Transverse colon (tissue), 4 donors: ENCODE data around the gene GBX1. TPM values are rescaled to one million over a fixed set of nuclear protein-coding genes. Genes with fewer than 3 reads are reported as not detected.

ENCODE experiments used
- DNase-seq: peaks from one replicate; pipeline ENCODE4 v3.0.0-alpha.2; 2019
- H3K27ac ChIP-seq, 4 donors: fragments of 200-600 bp; sonication (generic); 2 replicates each; pipeline ENCODE4 v1.5.1; 2016 to 2018; ENCODE audit warnings: inconsistent platforms in 4 of 4
- H3K27me3 ChIP-seq: fragments of 200-600 bp; sonication (generic); 2 replicates; pipeline ENCODE4 v1.5.1; 2017; ENCODE audit warnings: inconsistent platforms
- H3K36me3 ChIP-seq, 4 donors: fragments of 200-600 bp; sonication (generic); 2 replicates each; pipeline ENCODE4 v1.5.1; 2017 to 2019; ENCODE audit warnings: inconsistent platforms in 4 of 4
- H3K4me1 ChIP-seq, 4 donors: fragments of 200-600 bp; sonication (generic); 2 replicates each; pipeline ENCODE4 v1.5.1; 2017 to 2020; ENCODE audit warnings: inconsistent platforms in 4 of 4
- H3K4me3 ChIP-seq, 4 donors: fragments of 200-600 bp; sonication (generic); 1 replicate in 1 of 4; 2 replicates in 3 of 4; pipeline versions ENCODE4 v1.5.1 to v1.6.1; 2017 to 2019; ENCODE audit warnings: inconsistent platforms in 4 of 4
- H3K9me3 ChIP-seq, 2 donors: fragments of 200-600 bp; sonication (generic); 2 replicates each; pipeline ENCODE4 v1.5.1; 2017 to 2019; ENCODE audit warnings: inconsistent platforms in 2 of 2
- CTCF ChIP-seq, 5 experiments: fragments of 200-600 bp in 3 of 5; fragments of 450-650 bp in 2 of 5; sonication (generic) in 3 of 5; IDR thresholded peaks; 1 replicate in 2 of 5; 2 replicates in 3 of 5; pipeline ENCODE4 v1.5.1; 2016 to 2017; ENCODE audit warnings: antibody characterized with exemption in 5 of 5, inconsistent platforms in 3 of 5, mild to moderate bottlenecking in 2 of 5, moderate library complexity in 1 of 5
- EP300 ChIP-seq: sonication (generic); formaldehyde crosslinking; IDR thresholded peaks from one replicate; pipeline ENCODE4 v1.6.1; 2017; ENCODE audit warnings: antibody characterized with exemption, low read depth
- POLR2A ChIP-seq: fragments of 450-650 bp; IDR thresholded peaks from one replicate; pipeline ENCODE4 v1.6.1; 2016; ENCODE audit warnings: antibody characterized with exemption, mild to moderate bottlenecking, moderate library complexity
- POLR2AphosphoS5 ChIP-seq, 3 donors: sonication (generic); formaldehyde crosslinking; IDR thresholded peaks; one replicate each; pipeline ENCODE4 v1.6.1; 2016; ENCODE audit warnings: antibody characterized with exemption in 3 of 3
- WGBS, 2 donors: methylation state at CpG; one replicate each; pipeline ENCODE4 v1.1.5; 2018; ENCODE audit warnings: low coverage in 1 of 2; 5-methylcytosine and 5-hydroxymethylcytosine counted together
- in situ Hi-C, 4 donors: fragments of 200-750 bp; cut with MboI; loops; one replicate each; pipeline versions ENCODE4 v1.15.0 to v1.15.1; 2017; ENCODE audit warnings: low sequenced_read_pairs in 3 of 4, low pct_ligation_motif_present in 1 of 4, low pct_unique_long_range_greater_than_20kb in 1 of 4
- intact Hi-C: fragments of 100-400 bp; cut with DNase I; formaldehyde crosslinking; loops from one replicate; pipeline ENCODE4 v1.15.1; 2023; ENCODE audit warnings: low total_unique reads
- total RNA-seq, 4 donors: library from RNA; depleted of rRNA; stranded (reverse); fragments of >200 nt; gene quantifications; one replicate each; pipeline ENCODE4 v1.1.0, GENCODE V29; 2016

The GBX1 gene
- total RNA-seq, 4 donors from 2014 or later, result not detected

- in situ Hi-C loops, result loop anchor here in 2 of 4 donors (5.0 to 10.0 kb wide), 2 partner anchors 47 to 50 kb away; no protein-coding TSS in a partner anchor
These were observed 42.5 kb downstream of the GBX1 start for GRCh38 chr7:151124899-151125399.

GRCh38 chr7:151124481-151124880, 43.0 kb downstream of the GBX1 start:
- H3K36me3 ChIP-seq, result peaks cover 0 to 16% (median 6%) of the 10 kb centered on the region in 4 donors
- in situ Hi-C loops, result loop anchor here in 1 of 4 donors (10.0 kb wide), 1 partner anchor 50 kb away; no protein-coding TSS in a partner anchor
- no peaks in the 10 kb centered on the region for H3K9me3 ChIP-seq

More at GRCh38 chr7:151124899-151125399, 42.5 kb downstream of the GBX1 start:
- peaks cover 0 to 25% (median 19%) of the 10 kb centered on the region in 4 donors for H3K4me1 ChIP-seq
- intact Hi-C loops, result loop anchor here (5.0 to 10.0 kb wide), 2 partner anchors 42 to 180 kb away; partner anchors contain the start of gene GBX1
- H3K9me3 ChIP-seq, result no peaks in the 10 kb centered on the region
- H3K36me3 ChIP-seq, result peaks cover 0 to 13% (median 6%) of the 10 kb centered on the region in 4 donors
- H3K27ac ChIP-seq, result peak overlapping the region in 2 of 4 donors; percentile 73 to 80
- DNase-seq, result no peak
- TF ChIP-seq POLR2A (no peak), CTCF (IDR thresholded peaks at IDR 0.05) (no peak), POLR2AphosphoS5 (IDR thresholded peaks at IDR 0.05) (no peak)
- peak overlapping the region in 1 of 4 donors; percentile 49 for H3K4me3 ChIP-seq
- no peaks in the 10 kb centered on the region for H3K27me3 ChIP-seq
- WGBS, 2 donors, result 83% methylated on average over 14 of the region's 14 CpGs; no CpG with 5 or more reads in 1 of the 2 donors

GRCh38 chr7:151123822-151124464, 43.6 kb downstream of the GBX1 start:
- Histone ChIP-seq H3K36me3 (peaks cover 0 to 15% (median 4%) of the 10 kb centered on the region in 4 donors), H3K27me3 (no peaks in the 10 kb centered on the region), H3K27ac (no peak overlapping the region), H3K9me3 (no peaks in the 10 kb centered on the region), H3K4me3 (no peak overlapping the region), H3K4me1 (peaks cover 0 to 25% (median 19%) of the 10 kb centered on the region in 4 donors)
- 42 to 60% methylated on average over 5 to 24 of the region's 24 CpGs for WGBS, 2 donors
- in situ Hi-C loops, result loop anchor here in 1 of 4 donors (10.0 kb wide), 1 partner anchor 51 kb away; no protein-coding TSS in a partner anchor
- TF ChIP-seq POLR2AphosphoS5 (IDR thresholded peaks at IDR 0.05) (no peak), CTCF (IDR thresholded peaks at IDR 0.05) (peak; percentile 97 to 99 (median 97))
- intact Hi-C loops, result loop anchor here (5.0 to 10.0 kb wide), 2 partner anchors 43 to 181 kb away; partner anchors contain the start of gene GBX1
- peak; percentile 88 for DNase-seq

More at GRCh38 chr7:151124481-151124880, 43.0 kb downstream of the GBX1 start:
- peaks cover 0 to 25% (median 19%) of the 10 kb centered on the region in 4 donors for H3K4me1 ChIP-seq
- no peaks in the 10 kb centered on the region for H3K27me3 ChIP-seq
- H3K4me3 ChIP-seq, result no peak overlapping the region
- no peak overlapping the region for H3K27ac ChIP-seq
- no peak for DNase-seq
- TF ChIP-seq POLR2AphosphoS5 (IDR thresholded peaks at IDR 0.05), result no peak
- TF ChIP-seq POLR2A, result no peak
- TF ChIP-seq EP300, result no peak
- no peak for TF ChIP-seq CTCF (IDR thresholded peaks at IDR 0.05)
- intact Hi-C loops, result loop anchor here (5.0 to 10.0 kb wide), 2 partner anchors 43 to 180 kb away; partner anchors contain the start of gene GBX1
- 88% methylated on average over 7 of the region's 7 CpGs; no CpG with 5 or more reads in 1 of the 2 donors for WGBS, 2 donors

GRCh38 chr7:151123158-151123821, 44.2 kb downstream of the GBX1 start:
- peaks cover 0 to 25% (median 19%) of the 10 kb centered on the region in 4 donors for H3K4me1 ChIP-seq
- no peaks in the 10 kb centered on the region for H3K9me3 ChIP-seq
- no peak for DNase-seq
- H3K4me3 ChIP-seq, result no peak overlapping the region
- in situ Hi-C loops, result loop anchor here in 1 of 4 donors (10.0 kb wide), 1 partner anchor 52 kb away; no protein-coding TSS in a partner anchor
- no peak for TF ChIP-seq POLR2A
- no peak for TF ChIP-seq POLR2AphosphoS5 (IDR thresholded peaks at IDR 0.05)
- TF ChIP-seq CTCF (IDR thresholded peaks at IDR 0.05), result no peak
- TF ChIP-seq EP300, result no peak
- H3K36me3 ChIP-seq, result peaks cover 0 to 15% (median 4%) of the 10 kb centered on the region in 4 donors
- no peaks in the 10 kb centered on the region for H3K27me3 ChIP-seq
- 90 to 100% methylated on average over 1 to 49 of the region's 50 CpGs for WGBS, 2 donors
- intact Hi-C loops, result loop anchor here (5.0 to 10.0 kb wide), 2 partner anchors 44 to 182 kb away; partner anchors contain the start of gene GBX1
- H3K27ac ChIP-seq, result no peak overlapping the region
